ENCODE measurements around the gene BDH1.
"Not testable (repeated sequence)": the region's sequence is repeated elsewhere in the genome, so short reads cannot be mapped to it uniquely, and the experiment has no call there.

BDH1 gene

GRCh38 chr3:197589545-197589944, 33.8 kb upstream of the BDH1 start:
- Histone ChIP-seq H3K4me2 (ENCODE audit: low read depth, low read length, poor library complexity, severe bottlenecking) (no peak overlapping the region), H3F3A (ENCODE audit: low read depth) (no peaks in the 10 kb centered on the region), H3K9me3 (ENCODE audit: insufficient read depth, low read depth, low read length) (no peaks in the 10 kb centered on the region), H3K4me1 (ENCODE audit: insufficient read depth, low read length, poor library complexity, severe bottlenecking) (no peaks in the 10 kb centered on the region), H3K27me3 (ENCODE audit: insufficient read depth, low read length, poor library complexity, severe bottlenecking) (no peaks in the 10 kb centered on the region), H4K20me1 (ENCODE audit: insufficient read depth, low read length, poor library complexity, severe bottlenecking) (no peaks in the 10 kb centered on the region), H3K9ac (ENCODE audit: low read depth, low read length, poor library complexity, severe bottlenecking) (no peak overlapping the region), H3K9me2 (replicated peaks; ENCODE audit: low read depth, low read length) (no peaks in the 10 kb centered on the region), H3K36me3 (ENCODE audit: insufficient read depth, low read length) (no peaks in the 10 kb centered on the region), H3K79me2 (ENCODE audit: insufficient read depth, low read length) (no peaks in the 10 kb centered on the region), H3K4me3 (ENCODE audit: low read length, poor library complexity, severe bottlenecking) (no peak overlapping the region), H2AFZ (ENCODE audit: low read length) (no peak overlapping the region)
- TF ChIP-seq EZH2phosphoT487 (IDR thresholded peaks at IDR 0.05; ENCODE audit: borderline replicate concordance): no peak
- no peak for TF ChIP-seq CTCF (conservative IDR thresholded peaks at IDR 0.05; ENCODE audit: low read length)

GRCh38 chr3:197586768-197587167, 31.0 kb upstream of the BDH1 start:
- not testable (repeated sequence) for H3K4me1 ChIP-seq (ENCODE audit: insufficient read depth, low read length, poor library complexity, severe bottlenecking); H3K79me2 ChIP-seq (ENCODE audit: insufficient read depth, low read length); H4K20me1 ChIP-seq (ENCODE audit: insufficient read depth, low read length, poor library complexity, severe bottlenecking); H3K36me3 ChIP-seq (ENCODE audit: insufficient read depth, low read length); H3K27me3 ChIP-seq (ENCODE audit: insufficient read depth, low read length, poor library complexity, severe bottlenecking); H3K4me2 ChIP-seq (ENCODE audit: low read depth, low read length, poor library complexity, severe bottlenecking); H3K9me2 ChIP-seq (replicated peaks; ENCODE audit: low read depth, low read length); H3K9me3 ChIP-seq (ENCODE audit: insufficient read depth, low read depth, low read length); H3K9ac ChIP-seq (ENCODE audit: low read depth, low read length, poor library complexity, severe bottlenecking); H3K4me3 ChIP-seq (ENCODE audit: low read length, poor library complexity, severe bottlenecking); H3F3A ChIP-seq (ENCODE audit: low read depth); H2AFZ ChIP-seq (ENCODE audit: low read length)

GRCh38 chr3:197586181-197586580, 30.4 kb upstream of the BDH1 start:
- Histone ChIP-seq H3K79me2 (ENCODE audit: insufficient read depth, low read length) (no peaks in the 10 kb centered on the region), H4K20me1 (ENCODE audit: insufficient read depth, low read length, poor library complexity, severe bottlenecking) (no peaks in the 10 kb centered on the region), H3F3A (ENCODE audit: low read depth) (no peaks in the 10 kb centered on the region), H2AFZ (ENCODE audit: low read length) (no peak overlapping the region), H3K4me1 (ENCODE audit: insufficient read depth, low read length, poor library complexity, severe bottlenecking) (no peaks in the 10 kb centered on the region), H3K9me2 (replicated peaks; ENCODE audit: low read depth, low read length) (no peaks in the 10 kb centered on the region), H3K36me3 (ENCODE audit: insufficient read depth, low read length) (no peaks in the 10 kb centered on the region), H3K4me2 (ENCODE audit: low read depth, low read length, poor library complexity, severe bottlenecking) (no peak overlapping the region), H3K27me3 (ENCODE audit: insufficient read depth, low read length, poor library complexity, severe bottlenecking) (no peaks in the 10 kb centered on the region), H3K9me3 (ENCODE audit: insufficient read depth, low read depth, low read length) (no peaks in the 10 kb centered on the region), H3K4me3 (ENCODE audit: low read length, poor library complexity, severe bottlenecking) (no peak overlapping the region), H3K9ac (ENCODE audit: low read depth, low read length, poor library complexity, severe bottlenecking) (no peak overlapping the region)
- TF ChIP-seq EZH2phosphoT487 (IDR thresholded peaks at IDR 0.05; ENCODE audit: borderline replicate concordance): no peak
- no peak for TF ChIP-seq CTCF (conservative IDR thresholded peaks at IDR 0.05; ENCODE audit: low read length)

GRCh38 chr3:197584733-197585132, 29.0 kb upstream of the BDH1 start:
- Histone ChIP-seq H3K4me2 (ENCODE audit: low read depth, low read length, poor library complexity, severe bottlenecking) (no peak overlapping the region), H3K9ac (ENCODE audit: low read depth, low read length, poor library complexity, severe bottlenecking) (no peak overlapping the region), H3F3A (ENCODE audit: low read depth) (no peaks in the 10 kb centered on the region), H3K4me1 (ENCODE audit: insufficient read depth, low read length, poor library complexity, severe bottlenecking) (no peaks in the 10 kb centered on the region), H3K79me2 (ENCODE audit: insufficient read depth, low read length) (no peaks in the 10 kb centered on the region), H3K27me3 (ENCODE audit: insufficient read depth, low read length, poor library complexity, severe bottlenecking) (no peaks in the 10 kb centered on the region), H3K9me3 (ENCODE audit: insufficient read depth, low read depth, low read length) (no peaks in the 10 kb centered on the region), H3K9me2 (replicated peaks; ENCODE audit: low read depth, low read length) (no peaks in the 10 kb centered on the region), H3K36me3 (ENCODE audit: insufficient read depth, low read length) (no peaks in the 10 kb centered on the region), H4K20me1 (ENCODE audit: insufficient read depth, low read length, poor library complexity, severe bottlenecking) (no peaks in the 10 kb centered on the region), H3K4me3 (ENCODE audit: low read length, poor library complexity, severe bottlenecking) (no peak overlapping the region), H2AFZ (ENCODE audit: low read length) (no peak overlapping the region)
- TF ChIP-seq CTCF (conservative IDR thresholded peaks at IDR 0.05; ENCODE audit: low read length) (no peak), EZH2phosphoT487 (IDR thresholded peaks at IDR 0.05; ENCODE audit: borderline replicate concordance) (no peak)
